Hematopoietic multipotent progenitor cell treated with erythropoietin and hydrocortisone succinate and interleukin-3 and kit ligand, for 17 days (in vitro differentiated cells): ENCODE results near the gene WNT7B.
"Not testable (repeated sequence)": the region's sequence is repeated elsewhere in the genome, so short reads cannot be mapped to it uniquely, and the experiment has no call there.

Experiments
- DNase-seq: peaks from one replicate; pipeline ENCODE4 v3.0.0-alpha.2; 2015; ENCODE audit warnings: low spot score

WNT7B gene

DNA sequence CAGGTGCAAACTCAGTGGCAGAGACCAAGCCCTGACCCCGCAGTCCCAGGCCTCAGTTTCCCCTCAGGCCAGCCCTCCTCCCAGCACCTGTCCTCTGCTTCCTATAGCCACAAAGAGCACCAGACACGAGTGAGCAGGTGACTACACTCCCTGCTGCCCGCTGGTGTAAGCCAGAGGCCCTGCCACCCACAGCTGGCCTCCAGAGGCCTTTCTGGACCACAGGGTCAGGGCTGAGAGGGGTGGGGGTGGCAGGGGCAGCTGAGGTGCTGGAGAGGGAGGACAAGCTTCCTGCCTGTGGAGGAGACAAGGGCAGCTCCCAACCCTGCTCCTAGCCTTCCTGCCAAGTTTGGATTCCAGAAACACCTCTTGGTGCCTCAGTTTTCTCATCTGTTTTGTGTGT, 31.3 kb upstream of the WNT7B start:
- no peak for DNase-seq

DNA sequence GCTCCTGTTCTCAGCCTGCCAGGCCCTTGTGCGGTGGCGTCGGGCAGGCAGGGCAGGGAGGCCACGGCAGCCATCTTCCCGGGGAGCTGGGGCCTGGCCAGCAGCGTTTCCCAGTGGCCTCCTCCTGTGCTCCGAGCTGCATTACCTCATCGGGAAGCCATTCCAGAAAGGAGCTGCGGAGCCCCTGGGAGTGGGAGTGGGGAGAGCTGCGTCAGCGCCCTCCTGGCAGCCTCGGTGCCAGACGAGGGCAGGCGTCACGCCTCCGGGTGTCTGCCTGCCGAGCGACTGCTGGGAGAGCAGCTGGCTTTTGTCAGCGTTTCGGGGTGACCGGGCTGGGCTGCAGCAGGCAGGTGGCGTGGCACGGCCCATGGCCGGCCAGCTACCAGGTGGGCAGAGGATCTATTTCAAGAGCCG, 30.9 kb upstream of the WNT7B start:
- DNase-seq = no peak

DNA sequence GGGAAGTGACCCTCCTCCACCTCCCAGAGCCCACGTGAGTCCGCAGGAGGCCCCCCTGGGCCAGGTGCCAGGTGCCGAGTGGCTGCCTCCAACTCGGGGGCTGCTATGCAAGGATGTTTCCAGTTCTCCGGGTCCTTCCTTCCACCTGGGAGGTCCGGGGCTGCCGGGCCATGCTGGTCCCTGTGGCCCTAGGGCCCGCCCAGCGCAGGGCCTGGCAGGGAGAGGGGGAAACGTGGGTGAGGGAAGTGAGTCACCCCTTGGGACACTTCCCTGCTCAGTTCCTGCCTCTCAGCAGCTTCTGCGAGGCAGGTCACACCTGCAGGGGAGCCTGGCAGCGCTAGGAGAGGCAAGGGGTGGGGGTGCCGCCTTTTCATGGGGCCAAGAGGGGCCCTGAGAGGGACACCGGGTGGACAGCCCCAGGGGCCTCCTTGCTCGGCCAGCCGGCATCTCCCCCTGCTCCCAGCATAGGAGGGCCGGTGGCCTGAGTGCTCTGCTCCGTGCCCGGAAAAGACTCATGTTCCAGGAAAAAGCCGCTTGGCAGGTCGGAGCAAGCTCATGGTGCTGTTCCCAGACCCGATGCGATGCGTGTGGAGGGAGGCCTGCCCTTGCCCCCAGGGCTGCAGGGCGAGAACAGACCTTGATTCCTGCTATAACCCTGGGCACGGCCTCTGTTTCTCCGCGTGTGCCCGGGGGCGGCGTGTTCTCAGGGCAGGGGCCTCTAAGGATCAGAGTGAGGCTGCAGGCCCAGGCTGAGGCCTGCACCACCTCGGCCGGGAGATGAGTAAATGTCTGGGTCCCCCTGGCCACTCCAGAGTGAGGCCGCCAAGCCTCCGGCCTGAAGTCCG, 30.3 kb upstream of the WNT7B start:
- DNase-seq = no peak

DNA sequence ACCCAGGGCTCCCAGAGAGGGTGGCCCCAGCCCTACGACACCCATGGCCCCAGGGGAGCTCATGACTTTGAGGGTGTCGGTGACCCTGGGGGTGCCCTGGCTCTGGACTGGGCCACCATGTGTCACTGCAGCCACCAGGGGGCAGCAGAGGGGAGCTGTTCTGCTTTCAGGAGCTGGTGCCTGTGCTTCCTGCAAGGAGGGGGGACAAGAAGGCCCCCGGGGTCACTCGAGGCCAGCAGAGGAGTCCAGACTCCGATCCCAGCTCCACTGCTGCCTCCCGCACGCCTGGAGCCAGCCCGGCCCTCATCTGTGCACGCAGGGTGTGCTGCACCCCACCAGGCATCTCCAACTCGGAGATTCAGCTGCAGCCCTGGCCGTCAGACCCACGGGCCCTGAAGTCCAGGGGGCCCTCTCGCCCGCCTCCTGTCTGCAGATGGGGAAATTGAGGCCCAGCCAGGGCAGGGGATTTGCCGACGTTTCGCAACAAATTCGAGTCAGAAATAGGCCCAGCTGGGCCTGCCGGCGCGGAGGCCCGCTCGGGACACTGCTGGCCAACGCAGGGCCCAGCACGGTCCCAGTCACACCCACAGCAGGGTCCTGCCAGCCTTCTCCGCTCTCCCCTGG, 29.5 kb upstream of the WNT7B start:
- DNase-seq = peak; percentile 87

DNA sequence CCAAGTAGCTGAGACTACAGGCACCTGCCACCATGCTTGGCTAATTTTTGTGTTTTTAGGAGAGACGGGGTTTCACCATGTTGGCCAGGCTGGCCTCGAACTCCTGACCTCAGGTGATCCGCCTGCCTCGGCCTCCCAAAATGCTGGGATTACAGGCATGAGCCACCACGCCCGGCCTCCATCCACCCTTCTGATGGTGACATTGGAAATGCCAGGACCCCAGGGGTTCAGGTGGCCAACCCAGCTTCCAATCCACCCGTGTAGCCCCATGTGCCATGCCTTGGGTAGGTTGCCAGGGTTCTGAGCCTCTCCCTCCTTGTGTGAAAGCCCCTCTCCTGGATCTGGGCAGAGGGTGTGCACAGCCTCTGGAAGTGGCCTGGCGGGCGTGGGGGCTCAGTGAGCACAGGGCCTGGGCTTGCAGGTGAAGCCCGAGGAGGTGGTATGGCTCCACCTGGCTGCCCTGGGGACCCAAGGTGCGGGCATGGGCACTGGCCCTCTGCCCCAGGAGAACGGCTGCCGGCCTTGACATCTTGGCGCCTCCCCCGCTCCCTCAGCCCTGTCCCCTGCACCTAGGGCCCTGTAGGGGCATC, 28.2 kb upstream of the WNT7B start:
- not testable (repeated sequence) for DNase-seq

DNA sequence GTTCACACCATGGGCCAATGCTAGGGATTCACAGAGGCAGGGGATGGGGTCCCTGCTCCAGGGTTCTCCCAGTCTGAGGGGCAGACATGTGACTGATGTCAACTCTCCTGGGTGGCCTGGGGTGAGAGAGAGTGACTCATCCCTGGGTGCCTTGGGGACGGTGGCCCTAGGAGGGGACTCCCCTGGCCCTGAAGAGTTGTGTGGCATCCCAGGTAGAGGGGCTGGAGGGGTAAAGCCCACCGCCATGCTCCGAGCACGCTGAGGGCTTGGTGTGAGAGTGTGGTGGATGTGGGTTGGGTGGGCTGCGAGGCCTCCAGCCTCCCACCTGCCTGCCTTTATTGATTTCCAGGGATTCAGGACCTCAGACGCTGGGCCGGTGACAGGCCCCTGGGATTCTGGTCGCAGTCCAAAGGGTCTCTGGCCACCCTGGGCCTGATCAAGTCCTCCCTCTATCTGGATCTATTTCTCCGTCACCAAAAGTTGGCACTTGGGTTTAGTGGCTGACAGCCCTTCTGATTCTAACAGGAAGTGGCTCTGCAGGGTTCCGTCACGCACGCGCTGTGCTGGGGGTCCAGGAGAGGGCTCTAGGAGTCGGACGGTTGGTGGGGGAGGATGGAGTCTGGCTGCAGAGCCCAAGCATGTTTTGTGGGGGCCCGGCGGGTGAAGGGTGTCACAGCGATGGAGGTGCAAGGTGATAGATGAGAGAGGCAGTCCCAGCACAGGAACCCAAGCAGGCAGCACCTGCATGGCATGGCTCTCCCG, 27.3 kb upstream of the WNT7B start:
- no peak for DNase-seq

DNA sequence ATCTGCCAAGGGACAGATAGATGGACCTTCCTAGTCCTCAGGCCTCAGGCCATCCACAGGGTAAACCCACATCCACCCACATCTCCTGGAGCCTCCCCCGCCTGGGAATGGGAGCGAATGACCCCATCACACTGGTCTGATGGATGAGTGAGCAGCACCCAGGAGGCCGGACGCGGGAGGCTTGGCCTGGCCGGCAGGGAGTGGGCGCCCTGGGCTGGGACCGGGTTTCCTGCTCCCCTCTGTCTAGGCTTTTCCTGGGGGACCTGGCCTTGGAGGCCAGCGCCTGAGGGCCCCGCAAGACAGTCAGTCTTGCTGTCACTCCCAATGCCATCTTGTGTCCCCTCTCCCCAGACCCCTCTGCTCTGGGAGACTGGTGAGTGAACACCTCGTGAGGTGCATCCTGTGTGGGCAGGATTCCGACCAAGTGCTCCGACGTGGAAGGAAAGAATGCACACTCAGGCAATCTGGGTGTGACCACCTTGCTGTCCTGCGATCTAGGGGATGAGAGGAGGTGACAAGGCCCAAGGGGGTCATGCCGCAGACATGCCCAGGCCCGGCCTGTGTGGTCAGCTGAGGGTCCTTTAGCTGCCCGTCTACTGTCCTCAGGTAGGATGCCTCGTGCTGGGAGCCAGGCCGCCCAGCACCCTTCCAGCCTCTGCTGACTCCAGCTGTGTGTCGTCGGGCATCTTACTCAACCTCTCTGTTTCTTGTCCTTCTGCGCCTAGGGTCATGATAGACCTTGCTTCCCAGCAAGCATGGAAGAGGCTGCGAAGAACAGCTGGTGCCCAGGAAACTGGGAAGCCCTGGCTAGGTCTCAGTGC, 26.5 kb upstream of the WNT7B start:
- DNase-seq = no peak

DNA sequence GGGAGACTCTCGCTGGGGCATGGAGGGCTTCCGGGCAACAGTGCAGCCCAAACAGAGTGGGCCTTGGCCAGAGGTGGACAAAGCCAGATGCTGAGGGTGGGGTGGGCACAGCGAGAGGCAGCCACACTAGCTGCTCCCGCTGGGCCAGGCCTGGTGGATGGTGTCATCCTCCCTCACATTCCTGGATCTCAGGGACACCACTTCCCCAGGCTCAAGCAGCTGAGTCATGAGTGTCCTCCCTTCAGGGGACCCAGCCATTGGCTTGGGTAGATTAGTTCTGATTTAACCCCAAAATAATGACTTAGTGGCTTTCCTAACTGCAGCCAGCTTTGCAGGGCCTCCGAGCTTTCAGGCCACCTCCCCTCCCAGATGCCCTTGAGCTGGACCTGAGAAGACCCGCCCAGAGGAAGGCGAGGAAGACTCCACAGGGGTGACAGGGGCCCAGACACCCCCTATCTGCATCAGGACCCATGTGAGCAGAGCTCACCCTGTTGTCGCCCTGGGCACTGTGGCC, 25.9 kb upstream of the WNT7B start:
- DNase-seq = no peak

DNA sequence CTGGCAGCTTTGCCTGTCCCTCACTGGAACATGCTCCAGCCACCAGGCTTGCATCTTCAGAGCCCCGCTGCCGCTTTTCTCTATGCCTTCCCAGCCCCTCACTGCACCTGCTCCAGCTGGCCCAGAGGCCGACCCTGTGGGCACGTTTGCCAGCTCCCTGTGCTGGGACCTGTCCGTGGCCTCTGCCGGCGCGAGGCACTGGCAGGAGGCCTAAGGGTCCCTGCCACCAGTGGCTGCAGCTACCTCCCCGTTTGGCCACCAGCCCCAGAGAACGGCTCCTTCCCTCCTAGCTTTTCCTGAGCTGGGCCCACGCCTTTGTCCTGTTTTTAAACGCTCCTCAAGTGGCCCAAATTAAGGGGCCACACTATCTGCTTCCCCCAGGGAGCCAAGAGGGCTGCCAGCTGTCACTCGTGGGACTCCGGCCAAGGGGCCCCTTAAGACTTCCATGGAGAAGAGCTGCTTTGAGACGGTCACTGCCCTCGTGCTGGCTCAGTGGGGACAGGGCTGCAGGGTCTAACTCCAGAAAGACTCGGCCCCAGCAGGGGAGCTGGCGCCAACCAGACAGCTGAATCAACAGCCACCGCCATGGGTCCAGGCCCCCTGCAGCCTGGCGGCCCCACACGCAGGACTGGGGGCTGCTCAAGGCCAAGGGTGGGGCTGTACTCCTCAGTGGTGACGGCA, 24.6 kb upstream of the WNT7B start:
- DNase-seq = no peak

DNA sequence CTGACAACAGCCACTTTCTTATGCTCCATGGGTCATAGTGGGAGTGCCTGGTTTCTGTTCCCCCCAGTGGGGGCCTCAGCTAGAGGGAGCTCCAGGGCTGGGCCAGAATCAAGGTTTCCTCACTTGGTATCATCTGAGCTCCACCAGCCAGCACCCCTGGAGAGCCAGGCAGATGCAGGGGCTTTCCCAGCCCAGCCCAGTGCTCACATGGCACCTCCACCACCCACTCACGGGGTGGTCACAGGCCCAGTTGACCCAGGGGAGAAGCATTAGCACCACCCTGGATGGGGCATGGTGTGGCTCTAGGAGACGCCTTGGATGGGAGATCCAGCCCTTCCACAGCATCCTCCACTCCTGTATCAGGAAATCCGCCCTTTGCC, 24.1 kb upstream of the WNT7B start:
- DNase-seq = no peak

DNA sequence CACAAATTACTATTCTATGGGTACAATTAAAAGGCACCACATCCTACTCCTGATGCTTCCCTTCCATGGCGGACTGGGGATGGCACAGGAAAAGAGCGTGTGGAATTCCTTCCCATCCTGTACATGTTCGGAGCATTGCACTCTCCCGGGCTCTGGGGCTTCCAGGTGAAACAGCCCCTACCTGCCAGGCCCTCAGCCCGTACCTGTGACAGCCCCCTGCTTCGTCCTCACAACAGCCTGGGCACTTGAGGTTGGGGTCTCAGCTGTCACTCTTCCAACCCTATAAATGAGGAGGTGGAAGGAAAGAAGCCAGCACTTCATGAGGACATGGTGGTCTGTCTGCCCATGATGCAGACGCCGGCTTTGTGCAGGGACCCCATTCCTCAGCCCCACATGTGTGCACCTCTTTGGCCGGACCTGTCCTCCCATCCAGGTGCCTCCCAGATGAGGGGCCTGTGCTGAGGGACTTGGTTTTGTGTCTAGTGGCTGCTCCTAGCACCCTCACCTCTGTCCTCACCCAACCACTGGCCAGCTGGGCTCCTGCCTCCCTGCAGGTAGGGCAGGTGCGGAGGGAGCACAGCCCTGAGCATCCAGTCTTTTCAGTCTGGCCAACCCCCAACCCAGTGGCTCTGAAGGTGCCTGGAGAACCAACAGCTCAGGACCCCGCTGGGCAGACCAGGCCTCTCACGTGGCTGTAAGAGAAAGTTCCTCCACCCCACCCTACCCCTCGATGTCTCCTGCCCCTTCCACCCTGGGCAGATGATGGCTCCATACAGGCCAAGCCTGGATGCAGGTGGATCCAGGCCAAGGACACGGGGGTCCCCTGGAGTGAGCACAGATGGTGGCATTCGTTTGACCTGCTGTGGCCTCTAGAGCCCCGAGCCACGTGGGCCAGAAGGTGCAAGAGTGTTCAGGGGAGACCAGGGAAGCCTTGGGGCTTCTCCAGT, 23.4 kb upstream of the WNT7B start:
- DNase-seq = no peak

DNA sequence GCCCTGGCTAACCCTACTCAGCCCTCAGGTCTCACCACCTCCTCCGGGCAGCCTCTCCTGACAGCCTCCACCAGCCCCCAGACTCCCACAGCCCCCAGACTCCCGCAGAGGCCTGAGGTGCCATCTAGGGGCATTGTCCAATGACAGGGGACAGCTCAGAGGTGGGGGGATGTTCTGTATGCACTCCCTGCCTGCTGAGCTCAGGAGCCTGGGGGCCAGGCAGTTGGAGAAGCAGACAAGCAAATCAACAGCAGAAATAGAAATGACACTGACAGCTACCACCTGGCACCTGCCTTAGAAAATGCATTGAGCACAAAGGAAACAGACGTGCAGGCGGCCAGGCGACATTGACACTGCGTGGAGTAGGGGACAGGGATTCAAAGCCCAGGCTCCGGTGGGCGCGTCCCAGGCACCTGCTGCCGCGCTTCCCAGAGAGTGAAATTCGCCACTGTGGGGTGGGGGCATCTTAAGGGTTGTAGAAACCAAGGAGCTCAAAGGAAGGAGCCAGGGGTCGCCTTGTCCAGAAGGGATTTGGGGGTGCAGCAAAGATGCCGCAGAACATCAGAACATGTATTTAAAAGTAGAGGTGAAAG, 22.5 kb upstream of the WNT7B start:
- DNase-seq = no peak

DNA sequence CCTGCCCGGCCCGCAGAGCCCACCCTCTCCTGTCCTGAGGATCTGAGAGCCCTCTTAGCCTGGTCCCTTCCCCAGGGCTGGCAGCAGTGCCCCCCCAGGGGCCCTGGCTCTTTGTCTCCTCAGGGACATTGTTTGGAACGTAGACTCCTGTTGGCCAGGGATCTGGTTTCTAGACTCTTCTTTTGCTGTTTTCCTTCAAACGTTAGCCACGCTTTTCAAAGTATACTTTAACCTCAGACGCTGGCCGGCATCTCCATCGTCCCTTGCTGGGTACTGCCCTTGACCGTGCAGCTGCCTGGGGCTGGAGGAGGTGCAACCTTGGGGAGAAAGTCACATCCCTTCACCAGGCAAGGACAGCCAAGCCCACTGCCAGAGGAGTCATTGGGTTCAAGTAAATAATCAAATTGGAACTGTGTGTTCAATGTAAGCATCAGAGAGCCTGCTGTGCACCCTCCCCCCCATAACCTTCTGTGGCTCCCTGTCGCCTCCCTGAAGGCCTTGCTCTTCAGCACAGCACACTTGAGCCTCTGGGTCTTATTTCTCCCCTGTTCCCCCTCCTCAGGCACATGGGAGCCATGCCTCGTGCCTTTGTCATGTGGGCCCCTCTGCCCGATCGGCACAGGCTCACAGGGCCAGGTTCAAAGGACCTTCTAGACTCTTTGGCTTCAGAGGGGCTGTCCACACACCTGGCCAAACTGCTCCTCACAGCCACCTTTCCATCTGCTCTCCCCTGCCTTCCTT, 21.8 kb upstream of the WNT7B start:
- no peak for DNase-seq

DNA sequence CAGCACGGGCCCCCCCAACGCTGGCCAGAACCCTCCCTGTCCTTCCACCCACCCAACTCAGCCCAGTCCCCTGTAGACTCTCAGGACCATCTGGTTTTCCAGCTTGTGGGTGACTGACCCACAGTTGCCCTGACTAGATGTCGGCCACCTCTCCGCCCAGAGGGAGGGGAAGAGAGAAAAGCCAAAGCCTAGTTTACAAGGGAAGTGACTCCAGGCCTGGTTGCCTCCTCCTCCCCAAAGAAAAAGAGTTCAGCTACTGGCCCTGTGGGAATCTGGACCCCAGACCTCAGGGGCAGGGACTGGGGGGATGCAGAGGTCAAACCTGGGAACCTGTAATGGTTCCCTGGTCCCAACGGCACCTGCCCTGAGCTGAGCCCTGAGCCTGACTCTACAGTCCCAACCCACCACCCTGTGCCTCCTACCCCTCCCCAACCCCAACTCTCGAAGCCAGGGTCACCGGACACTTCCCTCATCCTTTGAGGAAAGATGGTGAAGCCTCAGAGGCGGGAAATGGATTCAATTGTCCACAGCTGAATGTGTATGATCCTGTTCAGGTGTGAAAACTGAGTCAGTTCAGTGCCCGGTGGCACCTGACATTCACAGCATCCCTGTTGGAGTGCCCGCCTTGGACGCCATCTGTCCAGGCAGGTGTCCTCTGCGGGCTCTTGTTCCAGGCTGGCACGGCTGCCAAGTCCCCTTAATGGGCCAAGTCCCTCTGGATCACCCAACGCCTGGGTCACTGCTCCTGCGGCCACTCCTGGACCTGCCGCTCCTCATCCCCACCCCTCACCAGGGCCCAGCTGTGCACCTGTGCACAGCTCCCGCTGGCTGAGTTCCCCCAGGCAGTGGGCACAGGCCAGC, 21.0 kb upstream of the WNT7B start:
- DNase-seq = no peak

DNA sequence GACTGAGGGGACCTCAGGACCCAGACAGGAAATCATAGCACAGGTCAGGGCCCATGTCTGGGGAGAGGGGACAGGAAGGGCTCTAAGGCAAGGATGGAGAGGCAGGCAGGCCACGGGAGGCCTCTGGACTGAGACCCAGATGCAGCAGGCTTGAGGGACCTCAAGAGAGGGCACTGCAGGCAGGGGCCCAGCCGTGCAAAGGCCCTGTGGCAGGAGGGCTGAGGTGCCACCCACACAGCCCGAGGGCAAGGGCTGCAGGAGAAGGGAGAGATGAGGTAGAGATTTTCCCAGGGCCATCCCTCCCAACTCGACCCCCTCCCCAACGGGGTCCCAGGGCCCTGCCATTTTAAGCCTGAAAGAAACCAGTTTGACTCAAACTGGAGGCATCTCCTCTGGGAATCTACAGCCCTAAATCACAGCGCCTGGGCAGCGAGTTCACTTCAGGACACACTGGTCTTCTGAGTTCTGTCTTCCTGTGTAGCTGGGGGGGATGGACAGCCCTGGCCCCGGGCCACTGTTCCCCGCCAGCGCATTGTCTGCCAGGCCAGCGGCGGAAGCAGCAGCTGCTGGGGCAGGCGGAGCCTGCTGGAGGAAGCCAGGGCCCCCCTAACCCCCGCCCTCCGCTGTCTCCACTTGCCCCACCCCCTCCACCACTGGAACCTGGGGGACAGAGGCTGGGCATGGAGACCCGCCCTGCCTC, 20.3 kb upstream of the WNT7B start:
- DNase-seq = no peak

DNA sequence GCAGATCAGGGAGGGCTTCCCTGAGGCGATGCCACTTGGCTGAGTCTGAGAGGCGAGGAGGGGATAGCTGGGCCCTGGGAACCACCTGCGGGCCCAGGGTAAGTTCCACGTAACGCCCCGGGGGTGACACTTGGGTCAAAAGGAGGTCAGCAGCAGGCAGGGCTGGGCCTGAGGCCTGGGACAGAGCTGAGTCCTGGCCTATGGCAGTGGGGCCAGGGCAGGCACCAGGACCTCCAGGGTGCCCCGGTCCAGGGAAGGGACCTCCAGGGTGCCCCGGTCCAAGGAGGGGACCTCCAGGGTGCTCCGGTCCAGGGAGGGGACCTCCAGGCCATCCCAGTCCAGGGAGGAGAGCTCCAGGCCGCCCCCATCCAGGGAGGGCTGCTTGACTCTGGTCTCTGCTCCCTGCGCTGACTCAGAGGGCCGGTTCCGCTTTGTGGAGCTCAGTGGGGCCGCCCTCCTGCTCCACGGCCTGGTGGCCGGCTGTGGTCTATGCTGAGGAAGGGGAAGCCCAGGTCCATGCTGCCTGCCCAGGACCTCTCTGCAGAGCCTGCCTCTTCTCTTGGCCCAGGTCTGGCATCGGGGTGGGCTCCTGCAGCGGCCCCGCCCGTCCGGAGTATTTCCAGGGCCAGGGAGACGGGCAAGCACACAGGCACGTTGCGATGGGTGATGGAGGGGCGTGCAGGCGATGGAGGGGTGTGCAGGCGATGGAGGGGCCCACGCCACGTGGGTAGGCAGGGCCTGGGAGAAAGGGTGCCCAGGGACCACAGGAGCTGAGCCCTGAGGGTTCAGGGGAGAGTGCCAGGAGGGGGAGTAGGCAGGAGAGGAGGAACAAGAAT, 19.5 kb upstream of the WNT7B start:
- DNase-seq = no peak
